HAP-1 (cell line): ENCODE measurements around the gene WDR74.

Experiments
- DNase-seq, 2 experiments: peaks; one replicate each; pipeline ENCODE4 v3.0.0-alpha.2; 2016 to 2020; ENCODE audit warnings: low spot score in 2 of 2
- H3K27me3 ChIP-seq: fragments of 250-450 bp; sonication (Bioruptor Pico); 2 replicates; pipeline ENCODE4 v1.5.1; 2020; ENCODE audit warnings: low read depth, mild to moderate bottlenecking, moderate library complexity
- H3K36me3 ChIP-seq: fragments of 250-450 bp; sonication (Bioruptor Pico); replicated peaks from 2 replicates; pipeline ENCODE4 v1.5.1; 2020; ENCODE audit warnings: mild to moderate bottlenecking
- H3K4me1 ChIP-seq: fragments of 250-450 bp; sonication (Bioruptor Pico); 2 replicates; pipeline ENCODE4 v1.5.1; 2020; ENCODE audit warnings: mild to moderate bottlenecking
- H3K4me3 ChIP-seq: fragments of 250-450 bp; sonication (Bioruptor Pico); 2 replicates; pipeline ENCODE4 v1.5.1; 2020; ENCODE audit warnings: mild to moderate bottlenecking, moderate library complexity
- H3K9me3 ChIP-seq: fragments of 250-450 bp; sonication (Bioruptor Pico); 2 replicates; pipeline ENCODE4 v1.5.1; 2020; ENCODE audit warnings: mild to moderate bottlenecking, moderate library complexity
- in situ Hi-C: fragments of 300-500 bp; cut with MboI; formaldehyde crosslinking; loops from 3 replicates; pipeline ENCODE4 v1.14.3; 2020; ENCODE audit warnings: low sequenced_read_pairs, inconsistent platforms, mixed read lengths

The WDR74 gene

GRCh38 chr11:62805076-62805892 is 34.1 kb downstream of the WDR74 start, which contains the start of gene NXF1:
TSS of gene NXF1 (minus strand) at chr11:62805440. CDS start at chr11:62805356, 84 bp downstream.
- Histone ChIP-seq H3K9me3 (no peaks in the 10 kb centered on the region), H3K36me3 (peaks cover 33% of the 10 kb centered on the region), H3K4me1 (peaks cover 4% of the 10 kb centered on the region), H3K27me3 (no peaks in the 10 kb centered on the region), H3K4me3 (peak within 1 kb of the TSS; percentile 68)
- peak; percentile 89 to 95 for DNase-seq
- in situ Hi-C loops = no loop called here

- in situ Hi-C loops = no loop called here
These were observed 34.9 kb downstream of the WDR74 start for GRCh38 chr11:62804310-62805075.

DNA sequence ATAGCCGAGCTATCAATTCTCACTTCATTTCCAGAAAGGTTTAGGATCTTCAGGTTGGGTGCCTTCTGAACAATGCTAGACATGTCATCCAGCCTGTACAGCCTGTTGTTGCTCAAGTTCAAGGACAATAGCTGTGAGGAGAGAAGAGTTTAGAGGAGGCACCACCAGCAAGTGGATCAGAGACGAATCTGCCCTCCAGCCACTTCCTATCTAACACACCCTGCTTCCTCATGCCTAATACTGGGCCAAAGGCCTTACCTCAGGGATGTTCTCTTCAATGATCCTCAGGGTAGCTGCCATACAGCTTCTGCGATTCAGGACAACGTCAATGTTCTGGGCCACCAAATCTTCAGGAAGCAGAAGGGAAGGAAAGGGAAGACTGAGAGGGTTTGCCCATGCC is 38.3 kb downstream of the WDR74 start:
- H3K4me1 ChIP-seq = peaks cover 3% of the 10 kb centered on the region
- H3K27me3 ChIP-seq = no peaks in the 10 kb centered on the region
- DNase-seq = no peak
- in situ Hi-C loops = no loop called here
- peaks cover 69% of the 10 kb centered on the region for H3K36me3 ChIP-seq
- no peaks in the 10 kb centered on the region for H3K9me3 ChIP-seq
- H3K4me3 ChIP-seq = no peak overlapping the region

More at GRCh38 chr11:62804310-62805075, 34.9 kb downstream of the WDR74 start:
- H3K27me3 ChIP-seq = no peaks in the 10 kb centered on the region
- H3K9me3 ChIP-seq = no peaks in the 10 kb centered on the region
- peaks cover 41% of the 10 kb centered on the region for H3K36me3 ChIP-seq
- DNase-seq = no peak
- peaks cover 4% of the 10 kb centered on the region for H3K4me1 ChIP-seq
- peak overlapping the region; percentile 68 for H3K4me3 ChIP-seq

DNA sequence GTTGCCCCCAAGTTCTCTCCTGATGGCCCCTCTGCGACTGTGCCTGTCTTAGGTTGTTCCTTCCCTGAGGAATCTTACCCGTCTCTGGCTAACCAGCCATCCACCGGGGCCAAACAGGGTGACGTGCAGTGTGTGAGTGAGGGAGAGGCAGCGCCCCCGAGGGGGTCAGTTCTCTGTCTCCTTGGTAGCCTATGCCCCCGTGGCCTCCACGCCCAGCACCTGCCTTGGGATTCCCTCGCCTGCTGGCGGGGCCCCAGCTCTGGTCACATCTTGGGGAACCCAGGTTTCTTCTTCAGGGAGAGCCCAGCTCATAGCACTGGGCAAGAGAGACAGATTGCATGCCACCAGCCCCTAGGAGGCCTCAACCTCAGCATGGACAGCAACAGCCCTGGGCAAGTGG is 39.9 kb downstream of the WDR74 start:
- no peak for DNase-seq
- peaks cover 85% of the 10 kb centered on the region for H3K36me3 ChIP-seq
- no peak overlapping the region for H3K4me3 ChIP-seq
- in situ Hi-C loops = no loop called here
- H3K27me3 ChIP-seq = no peaks in the 10 kb centered on the region
- no peaks in the 10 kb centered on the region for H3K4me1 ChIP-seq
- no peaks in the 10 kb centered on the region for H3K9me3 ChIP-seq

- H3K4me1 ChIP-seq = no peaks in the 10 kb centered on the region
- no peak for DNase-seq
- H3K36me3 ChIP-seq = peaks cover 83% of the 10 kb centered on the region
- no peaks in the 10 kb centered on the region for H3K27me3 ChIP-seq
- in situ Hi-C loops = no loop called here
- H3K4me3 ChIP-seq = no peak overlapping the region
- no peaks in the 10 kb centered on the region for H3K9me3 ChIP-seq
These were observed 43.1 kb downstream of the WDR74 start for GRCh38 chr11:62796281-62796680.

- Histone ChIP-seq H3K4me1 (peaks cover 3% of the 10 kb centered on the region; the same call in 1 of the 2 replicates), H3K27me3 (no peaks in the 10 kb centered on the region), H3K36me3 (peaks cover 77% of the 10 kb centered on the region), H3K4me3 (no peak overlapping the region), H3K9me3 (no peaks in the 10 kb centered on the region)
- DNase-seq = no peak
- in situ Hi-C loops = no loop called here
These were observed 45.1 kb downstream of the WDR74 start for GRCh38 chr11:62794201-62794775.

DNA sequence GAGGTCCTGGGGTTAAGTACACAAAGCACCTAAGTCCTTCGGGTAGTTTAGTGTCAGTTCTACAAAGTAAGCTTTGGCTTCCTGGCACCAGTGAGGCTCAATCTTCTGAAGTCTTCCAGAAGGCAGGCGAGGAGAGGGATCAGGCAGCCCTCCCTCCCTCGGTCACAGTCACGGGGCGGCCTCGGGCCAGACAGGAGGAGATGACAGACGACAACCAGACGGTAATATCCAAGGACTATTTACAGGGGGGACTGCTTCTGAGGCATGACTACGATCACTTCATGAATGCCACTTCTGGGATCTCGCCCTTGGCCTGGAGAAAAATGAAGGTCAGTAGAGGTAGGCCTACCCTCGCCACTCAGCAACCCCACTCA is 47.2 kb downstream of the WDR74 start:
- Histone ChIP-seq H3K4me1 (peaks cover 7% of the 10 kb centered on the region), H3K27me3 (no peaks in the 10 kb centered on the region), H3K4me3 (peak overlapping the region; percentile 87), H3K9me3 (no peaks in the 10 kb centered on the region), H3K36me3 (peaks cover 70% of the 10 kb centered on the region)
- DNase-seq = no peak
- in situ Hi-C loops = no loop called here

DNA sequence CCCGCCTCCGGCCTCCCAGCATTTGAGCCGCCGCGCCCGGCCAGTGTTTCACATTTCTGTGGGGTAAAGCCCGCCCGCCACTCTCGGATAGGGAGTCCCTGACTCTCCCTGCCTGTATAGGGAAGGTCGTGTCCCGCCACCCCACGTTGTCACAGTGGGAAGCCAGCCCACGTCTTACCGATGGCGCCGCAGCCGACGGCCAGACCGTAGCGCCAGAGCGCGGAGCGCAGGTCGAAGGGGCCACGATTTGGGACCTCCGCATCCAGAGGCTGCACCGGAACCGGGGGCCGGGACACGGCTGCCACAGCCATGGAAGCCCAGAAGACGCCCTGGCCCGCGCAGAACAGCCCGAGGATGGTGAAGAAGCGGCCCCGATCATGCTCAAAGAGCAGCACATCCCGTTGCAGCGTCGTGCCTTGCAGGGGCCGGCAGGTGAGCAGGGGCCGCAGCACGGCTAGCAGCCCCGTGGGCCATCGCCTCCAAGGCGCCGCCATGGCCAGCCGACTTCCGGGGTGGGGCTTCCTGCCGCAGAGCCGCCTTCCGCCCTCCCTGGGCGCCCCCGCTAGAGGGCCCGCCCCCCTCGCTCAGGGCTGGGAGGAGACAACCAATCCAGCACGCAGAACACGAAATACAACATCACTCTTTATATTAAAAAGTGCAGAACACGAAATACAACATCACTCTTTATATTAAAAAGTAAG is 47.7 kb downstream of the WDR74 start, which contains the start of gene TMEM223:
Gene TMEM223 (minus strand): TSS at position 506 of the 701 bp plus-strand sequence. CDS start 12 bp downstream, at position 494.
- Histone ChIP-seq H3K9me3 (no peaks in the 10 kb centered on the region), H3K27me3 (no peaks in the 10 kb centered on the region), H3K36me3 (peaks cover 72% of the 10 kb centered on the region), H3K4me3 (peak within 1 kb of the TSS; percentile 87), H3K4me1 (peaks cover 7% of the 10 kb centered on the region)
- peak; percentile 77 to 93 for DNase-seq
- in situ Hi-C loops = no loop called here

GRCh38 chr11:62789576-62789975 is 49.8 kb downstream of the WDR74 start:
- H3K9me3 ChIP-seq = no peaks in the 10 kb centered on the region
- no peaks in the 10 kb centered on the region for H3K27me3 ChIP-seq
- peaks cover 9% of the 10 kb centered on the region for H3K4me1 ChIP-seq
- no peak overlapping the region for H3K4me3 ChIP-seq
- no peak for DNase-seq
- in situ Hi-C loops = no loop called here
- peaks cover 57% of the 10 kb centered on the region for H3K36me3 ChIP-seq

DNA sequence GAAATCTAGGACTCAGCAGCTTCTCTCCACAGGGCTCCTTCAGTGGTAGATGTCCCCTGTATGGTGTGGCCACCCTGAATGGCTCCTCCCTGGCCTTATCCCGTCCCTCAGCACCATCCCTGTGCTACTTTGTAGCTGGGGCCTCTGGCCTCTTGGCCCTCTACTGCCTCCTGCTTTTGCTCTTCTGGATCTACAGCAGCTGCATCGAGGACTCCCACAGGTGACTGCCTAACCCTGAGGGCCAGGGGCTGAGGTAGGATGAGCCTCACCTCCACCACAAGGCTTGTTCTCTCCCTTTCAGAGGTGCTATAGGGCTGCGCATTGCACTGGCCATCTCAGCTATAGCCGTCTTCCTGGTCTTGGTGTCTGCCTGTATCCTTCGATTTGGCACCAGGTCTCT is 50.4 kb downstream of the WDR74 start:
- Histone ChIP-seq H3K4me1 (peaks cover 9% of the 10 kb centered on the region), H3K4me3 (no peak overlapping the region), H3K9me3 (no peaks in the 10 kb centered on the region), H3K36me3 (peaks cover 52% of the 10 kb centered on the region), H3K27me3 (no peaks in the 10 kb centered on the region)
- in situ Hi-C loops = no loop called here
- no peak for DNase-seq

GRCh38 chr11:62787005-62787759 is 52.2 kb downstream of the WDR74 start, which contains the start of gene TMEM179B:
TSS of gene TMEM179B (plus strand) at chr11:62787402. CDS start at chr11:62787432, 30 bp downstream.
- peaks cover 48% of the 10 kb centered on the region for H3K36me3 ChIP-seq
- no peaks in the 10 kb centered on the region for H3K27me3 ChIP-seq
- H3K4me1 ChIP-seq = peaks cover 9% of the 10 kb centered on the region
- no peaks in the 10 kb centered on the region for H3K9me3 ChIP-seq
- in situ Hi-C loops = no loop called here
- peak within 1 kb of the TSS; percentile 71 for H3K4me3 ChIP-seq
- DNase-seq = peak; percentile 97 to 99

DNA sequence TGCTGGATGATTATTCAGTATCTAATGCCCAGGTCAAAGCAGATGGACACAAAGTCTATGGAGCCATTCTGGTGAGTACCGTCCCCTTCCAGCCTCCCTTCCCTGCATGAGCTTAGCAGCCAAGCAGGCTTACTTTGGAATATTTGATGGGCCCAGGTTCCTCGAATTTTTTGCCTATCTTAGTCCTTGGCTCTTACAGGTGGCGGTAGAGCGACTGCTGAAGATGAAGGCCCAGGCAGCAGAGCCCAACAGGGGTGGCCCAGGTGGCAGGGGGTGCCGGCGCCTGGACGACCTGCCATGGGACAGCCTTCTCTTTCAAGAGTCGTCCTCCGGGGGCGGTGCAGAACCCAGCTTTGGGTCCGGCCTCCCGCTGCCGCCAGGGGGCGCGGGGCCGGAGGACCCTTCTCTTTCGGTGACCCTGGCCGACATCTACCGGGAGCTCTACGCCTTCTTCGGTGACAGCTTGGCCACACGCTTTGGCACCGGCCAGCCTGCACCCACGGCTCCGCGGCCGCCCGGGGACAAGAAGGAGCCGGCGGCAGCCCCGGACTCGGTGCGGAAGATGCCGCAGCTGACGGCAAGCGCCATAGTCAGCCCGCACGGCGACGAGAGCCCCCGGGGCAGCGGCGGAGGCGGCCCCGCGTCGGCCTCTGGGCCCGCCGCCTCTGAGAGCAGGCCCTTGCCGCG is 52.9 kb downstream of the WDR74 start:
- Histone ChIP-seq H3K27me3 (no peaks in the 10 kb centered on the region), H3K9me3 (no peaks in the 10 kb centered on the region), H3K4me3 (peak overlapping the region; percentile 71), H3K36me3 (peaks cover 48% of the 10 kb centered on the region), H3K4me1 (peaks cover 9% of the 10 kb centered on the region)
- peak; percentile 79 to 92 for DNase-seq
- in situ Hi-C loops = no loop called here
